Stromal cell of bone marrow (primary cell): ENCODE measurements around the gene APOL4.
A peak's percentile ranks its signal among the peaks of the same experiment; 100 is the strongest.
"Not testable (repeated sequence)": the region's sequence is repeated elsewhere in the genome, so short reads cannot be mapped to it uniquely, and the experiment has no call there.

Source experiments
- DNase-seq: peaks from one replicate; pipeline ENCODE4 v3.0.0-alpha.2; 2012; ENCODE audit warnings: low read depth

APOL4 gene

GRCh38 chr22:36231051-36231450 lies 29.4 kb upstream of the APOL4 start:
- DNase-seq: not testable (repeated sequence)

- not testable (repeated sequence) for DNase-seq
Observed at GRCh38 chr22:36229649-36230048, 28.0 kb upstream of the APOL4 start.

DNA sequence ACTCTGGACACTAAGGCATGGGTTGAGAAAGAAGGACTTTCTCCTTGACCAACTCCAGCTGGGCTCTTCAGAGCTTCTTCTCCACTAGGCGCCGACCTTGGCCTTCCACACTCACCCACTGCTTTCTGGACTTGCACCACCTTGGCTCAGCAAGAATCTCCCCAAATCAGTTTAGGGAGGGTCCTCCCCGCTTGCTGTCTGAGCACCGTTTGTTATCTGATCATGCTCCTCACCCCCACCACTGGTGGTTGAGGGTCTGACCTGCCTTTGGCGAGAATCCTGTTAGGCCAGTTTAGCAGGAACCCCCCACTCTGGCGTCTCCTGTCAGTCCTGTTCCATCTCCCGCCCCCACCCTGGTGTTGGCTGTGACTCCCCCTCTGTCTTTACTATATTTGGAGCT lies 27.3 kb upstream of the APOL4 start:
- DNase-seq: no peak

DNA sequence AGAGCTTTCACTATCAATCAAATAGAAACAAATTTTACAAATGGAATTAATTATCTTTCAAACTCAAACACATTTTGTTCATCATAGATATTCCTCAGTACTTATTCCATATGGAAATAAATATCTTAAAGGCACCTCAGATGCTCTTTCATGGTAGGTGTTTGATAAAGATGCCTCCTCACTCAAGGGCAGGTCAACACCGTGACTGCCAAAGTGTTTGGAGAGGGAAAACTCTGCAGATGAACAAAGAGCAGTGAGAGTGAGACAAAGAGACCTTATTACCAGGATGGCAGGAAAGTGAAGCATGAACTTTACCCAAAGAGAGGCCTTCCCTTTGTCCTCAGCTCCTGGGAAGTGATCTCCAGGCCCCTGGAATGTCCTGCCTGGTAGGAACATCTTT lies 26.8 kb upstream of the APOL4 start:
- not testable (repeated sequence) for DNase-seq

GRCh38 chr22:36227806-36228205 lies 26.2 kb upstream of the APOL4 start:
- no peak for DNase-seq

GRCh38 chr22:36227396-36227795 lies 25.8 kb upstream of the APOL4 start:
- no peak for DNase-seq

DNA sequence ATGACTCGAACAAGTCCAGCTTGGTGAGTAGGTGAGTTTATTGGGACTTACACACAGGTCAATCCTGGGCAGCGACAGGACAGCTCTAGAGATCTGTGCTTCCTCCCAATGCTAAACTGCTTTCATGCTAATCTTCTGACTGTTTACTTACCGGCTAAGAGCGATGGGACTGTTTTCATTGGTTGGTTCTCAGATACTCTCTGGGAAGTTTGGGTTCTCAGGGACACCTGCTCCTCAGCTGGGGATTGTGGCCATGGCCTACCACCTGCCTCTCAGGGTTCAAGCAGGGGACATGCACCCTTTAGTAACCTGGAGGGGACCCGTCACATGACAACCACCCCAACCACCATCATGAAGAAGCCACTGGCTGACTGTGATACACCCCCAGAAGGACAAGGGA lies 24.6 kb upstream of the APOL4 start:
- DNase-seq: no peak

GRCh38 chr22:36225333-36225922 lies 23.8 kb upstream of the APOL4 start:
- no peak for DNase-seq

GRCh38 chr22:36224245-36224644 lies 22.6 kb upstream of the APOL4 start:
- DNase-seq: no peak

DNA sequence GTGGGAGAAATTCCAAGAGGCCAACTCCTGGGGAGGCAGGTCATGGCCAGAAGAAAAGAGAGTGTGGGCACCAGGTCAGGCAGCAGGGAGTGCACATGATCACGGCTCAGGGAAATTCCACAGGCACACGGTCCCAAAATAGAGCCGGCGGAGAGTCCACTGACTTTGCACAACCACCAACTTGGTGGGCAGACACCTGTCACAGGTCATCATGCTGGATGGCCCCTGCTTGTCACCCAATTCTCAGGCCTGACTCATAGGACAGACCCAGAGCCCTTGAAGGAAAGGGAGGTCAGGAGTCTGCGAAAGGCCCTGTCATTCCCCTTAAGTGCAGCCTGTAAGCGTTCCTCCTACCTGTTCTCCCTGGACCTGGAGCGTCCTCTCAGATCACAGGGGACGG lies 21.9 kb upstream of the APOL4 start:
- no peak for DNase-seq

- no peak for DNase-seq
Observed at GRCh38 chr22:36222887-36223450, 21.4 kb upstream of the APOL4 start.

- DNase-seq: no peak
Observed at GRCh38 chr22:36221799-36222751, 20.5 kb upstream of the APOL4 start.

- DNase-seq: peak; percentile 77
Observed at GRCh38 chr22:36220451-36220921, 18.9 kb upstream of the APOL4 start.

DNA sequence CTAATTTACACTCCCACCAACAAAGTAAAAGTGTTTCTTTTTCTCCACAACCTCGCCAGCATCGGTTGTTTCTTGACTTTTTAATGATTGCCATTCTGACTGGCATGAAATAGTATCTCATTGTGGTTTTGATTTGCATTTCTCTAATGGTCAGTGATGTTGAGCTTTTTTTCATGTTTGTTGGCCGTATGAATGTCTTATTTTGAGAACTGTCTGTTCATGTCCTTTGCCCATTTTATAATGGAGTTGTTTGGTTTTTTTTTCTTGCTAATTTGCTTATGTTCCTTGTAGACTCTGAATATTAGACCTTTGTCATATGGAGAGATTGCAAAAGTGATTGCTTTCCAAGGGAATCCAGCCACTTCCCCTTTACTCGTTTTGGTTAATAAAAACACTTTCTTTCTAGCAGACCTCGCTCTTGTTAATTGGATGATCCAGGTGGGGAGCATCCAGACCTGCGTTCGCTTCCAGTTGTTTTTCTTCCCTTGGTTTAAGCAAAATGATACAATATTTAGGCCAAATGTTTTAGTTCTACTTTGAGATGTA lies 17.1 kb upstream of the APOL4 start:
- DNase-seq: no peak

GRCh38 chr22:36215981-36216380 lies 14.4 kb upstream of the APOL4 start:
- no peak for DNase-seq

DNA sequence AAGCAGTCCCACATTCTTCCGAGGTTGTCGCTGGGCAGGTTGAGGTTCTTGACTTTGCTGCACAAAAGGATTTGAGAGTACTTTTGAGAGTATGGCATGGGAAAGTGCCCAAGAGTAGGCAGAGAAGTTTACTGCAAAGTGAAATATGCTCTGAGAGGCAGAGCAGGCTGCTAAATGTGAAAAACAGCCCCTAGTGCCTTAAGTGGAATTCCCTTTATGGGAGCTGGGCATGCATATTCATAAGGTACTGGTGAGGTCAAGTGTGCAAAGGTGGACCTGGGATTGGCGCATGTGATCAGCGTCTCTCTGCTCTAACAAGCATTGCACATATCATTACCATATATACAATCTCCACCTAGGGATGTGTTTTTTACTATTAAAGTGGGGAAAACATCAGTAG lies 12.0 kb upstream of the APOL4 start:
- DNase-seq: no peak

GRCh38 chr22:36212901-36213300 lies 11.3 kb upstream of the APOL4 start:
- DNase-seq: no peak

DNA sequence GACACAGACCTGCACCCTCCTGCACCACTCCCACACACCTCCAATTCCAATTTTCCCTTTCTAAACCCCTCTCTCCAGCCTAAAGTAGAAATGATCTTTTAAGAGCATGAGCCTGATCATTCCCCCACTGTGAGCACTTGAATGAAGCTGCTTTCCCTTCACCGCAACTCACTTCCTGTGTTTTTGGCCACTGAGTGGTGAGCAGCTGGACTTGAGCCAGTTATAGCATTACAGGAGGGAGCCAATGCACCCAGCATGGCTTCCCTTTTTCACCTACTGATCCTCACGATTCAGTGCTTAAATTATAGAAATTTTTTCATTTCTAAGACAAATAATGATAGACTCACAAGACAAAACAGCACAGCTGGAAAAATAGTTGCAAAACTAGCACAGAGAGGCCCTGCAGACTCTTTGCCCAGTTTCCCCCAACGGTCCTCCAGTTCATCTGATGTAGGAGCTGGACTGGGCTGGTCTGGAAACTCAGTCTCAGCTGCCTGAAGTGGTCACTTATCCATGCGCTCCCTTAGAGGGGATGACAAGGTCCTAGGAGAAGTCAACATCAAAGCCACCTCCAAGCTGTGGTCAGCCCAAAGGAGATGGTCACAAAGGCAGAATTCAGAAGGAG lies 9.7 kb upstream of the APOL4 start:
- DNase-seq: peak; percentile 23

- DNase-seq: no peak
Observed at GRCh38 chr22:36210224-36210623, 8.6 kb upstream of the APOL4 start.

DNA sequence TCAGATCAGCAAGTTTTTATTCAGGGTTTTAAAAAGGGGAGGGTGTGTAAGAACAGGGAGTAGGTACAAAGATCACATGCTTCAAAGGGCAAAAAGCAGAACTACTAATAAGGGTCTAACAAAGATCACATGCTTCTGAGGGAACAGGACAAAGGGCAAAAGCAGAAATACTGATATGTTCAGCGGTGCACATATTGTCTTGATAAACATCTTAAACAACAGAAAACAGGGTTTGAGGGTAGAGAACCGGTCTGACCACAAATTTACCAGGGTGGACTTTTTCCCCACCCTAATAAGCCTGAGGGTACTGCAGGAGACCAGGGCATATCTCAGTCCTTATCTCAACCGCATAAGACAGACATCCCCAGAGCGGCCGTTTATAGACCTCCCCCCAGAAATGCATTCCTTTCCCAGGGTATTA lies 7.9 kb upstream of the APOL4 start:
- not testable (repeated sequence) for DNase-seq

GRCh38 chr22:36208914-36209313 lies 7.3 kb upstream of the APOL4 start:
- no peak for DNase-seq

- DNase-seq: no peak
Observed at GRCh38 chr22:36208162-36208765, 6.7 kb upstream of the APOL4 start.
